SU-DHL-6 (cell line): ENCODE data around the gene BBLN.

Experiments
- CTCF ChIP-seq: fragments of 200-600 bp; sonication (generic); IDR thresholded peaks from one replicate; pipeline ENCODE4 v1.5.1; 2017; ENCODE audit warnings: antibody characterized with exemption, mild to moderate bottlenecking, low read length, moderate library complexity; ENCODE audit not compliant: insufficient read depth, poor library complexity, severe bottlenecking
- EZH2phosphoT487 ChIP-seq: fragments of 200-600 bp; sonication (generic), shearing (Covaris generic); conservative IDR thresholded peaks from 2 replicates; pipeline ENCODE4 v1.6.1; 2018; ENCODE audit warnings: mild to moderate bottlenecking, antibody characterized with exemption, low read length, moderate library complexity, mixed read lengths

- no peak for TF ChIP-seq CTCF
- no peak for TF ChIP-seq EZH2phosphoT487
These were observed 6.8 kb upstream of the BBLN start for GRCh38 chr9:128153060-128153946.
